Measurements from ENCODE around the gene RAPGEF1.

Gene RAPGEF1

GRCh38 chr9:131545003-131545785 is 194.7 kb downstream of the RAPGEF1 start, which contains the start of gene PRRT1B:
Gene PRRT1B, plus strand, starts transcription at chr9:131545523. Its CDS starts 93 bp downstream, at chr9:131545616.
- DNase-seq: no peak

GRCh38 chr9:131543141-131543540 is 196.7 kb downstream of the RAPGEF1 start:
- no peak for DNase-seq

GRCh38 chr9:131539223-131539923 is 200.5 kb downstream of the RAPGEF1 start:
- DNase-seq: no peak

GRCh38 chr9:131537946-131538345 is 201.9 kb downstream of the RAPGEF1 start:
- no peak for DNase-seq

GRCh38 chr9:131534721-131535237 is 205.1 kb downstream of the RAPGEF1 start:
- no peak for DNase-seq

DNA sequence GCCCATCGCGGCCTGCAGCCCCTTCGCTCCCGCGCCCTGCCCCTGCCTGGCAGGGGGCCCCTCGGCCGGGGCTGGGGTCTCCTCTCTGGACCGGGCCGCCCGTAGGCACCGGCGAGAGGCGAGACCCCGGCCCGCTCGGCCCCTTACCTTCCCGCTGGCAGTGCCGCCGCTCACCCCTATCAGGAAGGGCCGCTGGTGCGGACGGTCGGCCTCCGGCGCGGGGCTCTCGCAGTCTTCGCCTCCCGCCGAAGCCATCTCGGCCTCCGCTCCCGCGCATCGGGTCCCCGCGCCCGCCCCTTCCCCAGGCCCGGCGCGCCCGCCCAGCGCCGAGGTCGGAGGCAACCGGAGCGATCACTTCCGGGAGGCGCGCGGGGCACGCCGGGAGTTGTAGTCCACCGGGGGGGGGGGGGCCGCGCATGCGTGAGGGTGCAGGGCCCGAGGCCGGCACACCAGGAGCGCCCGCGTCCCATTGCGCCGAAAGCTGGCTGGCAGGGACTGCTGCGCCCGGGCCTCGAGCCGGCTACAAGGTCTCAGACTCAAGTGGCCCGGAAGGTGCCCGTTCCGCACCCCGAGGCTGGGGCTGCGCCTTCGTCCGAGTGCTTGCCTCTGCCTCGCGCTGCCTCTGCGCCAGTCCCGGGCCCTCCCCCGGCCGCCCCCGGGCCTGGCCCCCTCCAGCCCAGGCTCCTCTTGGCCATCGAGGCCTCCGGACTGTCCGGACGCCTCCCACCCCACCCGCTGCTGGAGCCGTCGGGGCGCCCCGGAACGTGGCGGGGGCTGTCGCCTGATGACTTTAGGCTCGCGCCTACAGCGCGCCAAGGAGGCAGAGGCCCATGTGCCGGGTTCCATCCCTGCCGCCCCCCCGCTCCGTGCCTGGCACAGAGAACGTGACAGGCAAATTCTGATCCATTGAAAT is 208.7 kb downstream of the RAPGEF1 start, which contains the start of gene UCK1:
TSS of gene UCK1 (minus strand) at position 344 of the 913 bp plus-strand sequence. CDS start at position 255, 89 bp downstream.
- peak in 57 of 58 donors; percentile 8 to 87 (median 71) for DNase-seq

GRCh38 chr9:131530546-131530919 is 209.3 kb downstream of the RAPGEF1 start:
- DNase-seq: peak in 3 of 58 donors; percentile 16 to 38 (median 23)

GRCh38 chr9:131529597-131530545 is 210.0 kb downstream of the RAPGEF1 start:
- DNase-seq: no peak

DNA sequence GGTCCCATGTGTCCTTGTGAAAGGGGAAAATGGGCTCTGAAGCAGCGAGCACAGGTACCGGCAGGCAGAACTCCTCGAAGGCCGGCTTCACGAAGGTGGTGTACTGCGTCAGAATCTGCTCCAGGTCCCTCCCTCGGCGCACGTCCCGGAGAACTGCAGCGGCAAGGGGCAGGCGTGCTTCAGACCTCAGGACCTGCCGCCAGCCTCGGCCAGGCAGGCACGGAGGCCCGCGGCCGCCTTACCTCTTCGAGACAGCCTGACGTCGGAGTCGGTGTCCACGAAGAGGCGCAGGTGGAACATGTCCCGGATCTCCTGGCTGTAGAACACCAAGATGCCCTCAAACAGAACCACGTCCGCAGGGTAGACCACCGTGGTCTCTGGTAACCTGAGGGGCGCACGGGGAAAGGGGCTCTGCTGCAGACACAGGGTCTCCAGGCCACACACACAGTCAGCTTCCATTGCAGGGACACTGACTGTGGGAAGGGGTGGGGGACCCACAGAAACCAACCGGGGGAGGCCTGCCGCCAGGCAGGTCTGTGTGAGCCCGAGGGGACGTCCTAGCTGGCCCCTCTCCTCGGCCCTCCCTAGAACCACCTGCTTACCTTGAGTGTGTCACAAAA is 210.9 kb downstream of the RAPGEF1 start:
- no peak for DNase-seq

- no peak for DNase-seq
Measured at GRCh38 chr9:131528186-131528585, 211.7 kb downstream of the RAPGEF1 start.
